Measurements from ENCODE around the gene NFIA. TPM values are rescaled to one million over a fixed set of nuclear protein-coding genes. Genes with fewer than 3 reads are reported as not detected.
A peak's percentile ranks its signal among the peaks of the same experiment; 100 is the strongest.

NFIA gene
- total and polyA plus RNA-seq, 12 donors, result 11.2 to 117 (median 92.5) TPM

DNA sequence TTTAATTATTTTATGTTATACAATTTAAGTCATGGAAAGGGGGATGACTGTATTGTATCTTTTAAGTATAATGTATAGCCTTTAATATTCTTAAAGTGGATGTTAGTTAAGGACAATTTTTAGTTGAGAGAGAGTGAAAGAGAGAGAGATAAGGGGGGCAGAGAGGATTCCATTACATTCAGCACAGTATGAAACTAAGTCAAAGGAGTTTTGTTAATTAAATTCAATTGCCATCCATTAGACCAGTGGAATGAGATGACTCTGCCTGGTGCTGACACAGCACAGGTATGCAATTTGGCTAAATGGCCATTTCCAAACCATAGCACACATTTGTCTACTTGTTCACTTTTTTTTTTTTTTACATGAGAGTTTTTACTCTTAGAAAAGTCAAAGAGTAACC, 27.5 kb downstream of the NFIA start:
- H3K4me1 ChIP-seq, result peaks cover 3 to 65% (median 47%) of the 10 kb centered on the region in 9 donors
- DNase-seq (no peak), ATAC-seq (no peak)
- H3K9me3 ChIP-seq, result peaks cover 0 to 16% (median 11%) of the 10 kb centered on the region in 11 donors
- H3K27me3 ChIP-seq, result no peaks in the 10 kb centered on the region
- no peak for TF ChIP-seq CTCF (IDR thresholded peaks at IDR 0.05)
- H3K36me3 ChIP-seq, result no peaks in the 10 kb centered on the region
- no peak overlapping the region for H3K4me3 ChIP-seq
- intact Hi-C loops (cut with DNase I), result no loop called here
- H3K27ac ChIP-seq, result peak overlapping the region in 1 of 10 donors; percentile 57

DNA sequence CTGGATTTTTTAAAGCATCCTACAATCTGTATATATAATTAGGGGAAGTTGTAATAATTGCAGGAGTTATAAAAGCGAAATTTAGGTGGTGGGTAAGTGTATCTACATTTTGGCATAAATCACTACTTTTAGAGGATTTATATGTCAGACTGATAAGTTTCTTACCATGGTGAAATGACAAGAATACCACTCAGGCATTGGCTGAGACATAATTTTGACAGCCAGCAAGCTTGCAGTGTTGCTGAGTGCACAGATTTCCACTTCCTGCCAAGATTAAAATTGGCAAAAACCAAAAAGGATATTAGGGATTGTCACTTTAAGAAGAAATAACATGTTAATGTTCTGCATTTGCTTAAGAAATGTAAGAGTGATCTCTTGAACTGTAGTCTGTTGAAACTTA, 28.2 kb downstream of the NFIA start:
- H3K4me1 ChIP-seq, result peaks cover 8 to 65% (median 47%) of the 10 kb centered on the region in 9 donors
- ATAC-seq, result peak in 4 of 8 donors; percentile 37 to 52 (median 43)
- no peak for TF ChIP-seq CTCF (IDR thresholded peaks at IDR 0.05)

GRCh38 chr1:61111084-61112004, 29.0 kb downstream of the NFIA start:
- H3K4me1 ChIP-seq, result peaks cover 12 to 66% (median 52%) of the 10 kb centered on the region in 9 donors
- H3K9me3 ChIP-seq, result peaks cover 0 to 16% (median 11%) of the 10 kb centered on the region in 11 donors
- H3K36me3 ChIP-seq, result no peaks in the 10 kb centered on the region
- H3K4me3 ChIP-seq, result no peak overlapping the region
- H3K27me3 ChIP-seq, result no peaks in the 10 kb centered on the region
- peak overlapping the region in 7 of 10 donors; percentile 14 to 66 (median 43) for H3K27ac ChIP-seq
- intact Hi-C loops (cut with DNase I), result no loop called here
- DNase-seq (no peak), ATAC-seq (no peak)
- WGBS, 2 donors, result 45 to 51% methylated on average over 3 of the region's 3 CpGs
- no peak for TF ChIP-seq CTCF (IDR thresholded peaks at IDR 0.05)

More for the DNA sequence above, 28.2 kb downstream of the NFIA start:
- Histone ChIP-seq H3K36me3 (no peaks in the 10 kb centered on the region), H3K9me3 (peaks cover 0 to 16% (median 11%) of the 10 kb centered on the region in 11 donors), H3K27ac (peak overlapping the region in 7 of 10 donors; percentile 14 to 66 (median 43)), H3K4me3 (no peak overlapping the region), H3K27me3 (no peaks in the 10 kb centered on the region)
- WGBS, 2 donors, result 61 to 62% methylated on average over 1 of the region's 1 CpG
- no peak for DNase-seq
- intact Hi-C loops (cut with DNase I), result no loop called here

DNA sequence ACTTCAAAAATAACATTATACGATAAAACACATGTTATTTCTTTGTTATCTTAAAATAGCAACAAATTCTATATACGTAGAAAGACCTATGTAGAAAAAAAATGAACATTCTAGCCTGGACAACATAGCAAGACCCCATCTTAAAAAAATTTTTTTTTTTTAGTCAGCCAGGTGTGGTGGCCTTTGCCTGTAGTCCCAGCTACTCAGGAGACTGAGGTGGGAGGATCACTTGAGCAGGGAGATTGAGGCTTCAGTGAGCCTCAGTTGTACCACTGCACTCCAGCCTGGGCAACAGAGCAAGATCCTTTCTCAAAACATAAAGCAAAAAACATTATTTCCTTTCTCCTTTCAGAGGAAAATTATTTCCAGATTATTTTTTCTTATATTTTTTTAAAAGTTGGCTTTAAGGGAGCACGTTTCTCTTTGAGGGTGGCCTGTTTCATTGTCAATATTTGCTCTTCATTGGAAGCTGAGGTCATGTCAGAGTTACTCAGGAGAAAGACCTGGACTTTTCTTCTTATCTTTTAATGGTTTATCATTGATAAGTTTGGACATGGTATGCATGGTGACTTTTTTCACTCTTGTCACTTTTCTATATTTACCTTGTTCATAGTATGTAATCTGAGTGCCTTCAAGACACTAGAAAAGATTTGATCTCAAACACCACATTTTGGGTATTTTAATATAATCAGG, 32.0 kb downstream of the NFIA start:
- Histone ChIP-seq H3K4me3 (no peak overlapping the region), H3K36me3 (no peaks in the 10 kb centered on the region), H3K27ac (peak overlapping the region in 3 of 10 donors; percentile 53 to 78 (median 63)), H3K4me1 (peaks cover 12 to 83% (median 67%) of the 10 kb centered on the region in 9 donors), H3K9me3 (no peaks in the 10 kb centered on the region), H3K27me3 (no peaks in the 10 kb centered on the region)
- 96 to 97% methylated on average over 3 of the region's 3 CpGs for WGBS, 2 donors
- ATAC-seq (no peak), DNase-seq (no peak)
- no peak for TF ChIP-seq CTCF (IDR thresholded peaks at IDR 0.05)
- intact Hi-C loops (cut with DNase I), result no loop called here
